ENCODE measurements around the gene IL22. TPM values are rescaled to one million over a fixed set of nuclear protein-coding genes. Genes with fewer than 3 reads are reported as not detected.

Gene IL22
- total and polyA plus RNA-seq, 4 donors: not detected

DNA sequence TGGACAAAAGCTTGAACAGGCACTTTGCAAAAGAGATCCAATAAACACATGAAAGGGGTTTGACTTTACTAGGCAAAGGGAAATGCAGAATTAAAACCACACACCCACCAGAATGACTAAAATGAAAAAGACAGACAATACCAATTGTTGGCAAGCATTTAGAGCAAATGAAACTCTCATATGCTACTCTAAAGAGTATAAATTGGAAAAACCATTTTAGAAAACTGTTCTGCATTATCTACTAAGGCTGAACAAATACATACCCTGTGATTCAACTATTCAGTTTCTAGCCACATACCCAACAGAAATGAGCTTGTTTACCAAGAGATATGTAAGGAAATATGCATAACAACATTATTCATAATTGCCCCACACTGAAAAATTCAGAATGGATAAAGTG, 8.5 kb upstream of the IL22 start:
- H3K9me3 ChIP-seq (ENCODE audit: control insufficient read depth in 4 of 4, low read length in 3 of 4): no peaks in the 10 kb centered on the region
- TF ChIP-seq, protein P1, sequence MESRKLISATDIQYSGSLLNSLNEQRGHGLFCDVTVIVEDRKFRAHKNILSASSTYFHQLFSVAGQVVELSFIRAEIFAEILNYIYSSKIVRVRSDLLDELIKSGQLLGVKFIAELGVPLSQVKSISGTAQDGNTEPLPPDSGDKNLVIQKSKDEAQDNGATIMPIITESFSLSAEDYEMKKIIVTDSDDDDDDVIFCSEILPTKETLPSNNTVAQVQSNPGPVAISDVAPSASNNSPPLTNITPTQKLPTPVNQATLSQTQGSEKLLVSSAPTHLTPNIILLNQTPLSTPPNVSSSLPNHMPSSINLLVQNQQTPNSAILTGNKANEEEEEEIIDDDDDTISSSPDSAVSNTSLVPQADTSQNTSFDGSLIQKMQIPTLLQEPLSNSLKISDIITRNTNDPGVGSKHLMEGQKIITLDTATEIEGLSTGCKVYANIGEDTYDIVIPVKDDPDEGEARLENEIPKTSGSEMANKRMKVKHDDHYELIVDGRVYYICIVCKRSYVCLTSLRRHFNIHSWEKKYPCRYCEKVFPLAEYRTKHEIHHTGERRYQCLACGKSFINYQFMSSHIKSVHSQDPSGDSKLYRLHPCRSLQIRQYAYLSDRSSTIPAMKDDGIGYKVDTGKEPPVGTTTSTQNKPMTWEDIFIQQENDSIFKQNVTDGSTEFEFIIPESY (IDR thresholded peaks at IDR 0.05): no peak
- TF ChIP-seq RAD21 (IDR thresholded peaks at IDR 0.05) (no peak), RXRA (IDR thresholded peaks at IDR 0.05) (no peak), YY1 (IDR thresholded peaks at IDR 0.05) (no peak), SP1 (IDR thresholded peaks at IDR 0.05) (no peak), HNF4G (IDR thresholded peaks at IDR 0.05) (no peak), TAF1 (conservative IDR thresholded peaks at IDR 0.05) (no peak), EGR1 (IDR thresholded peaks at IDR 0.05; ENCODE audit: low read depth in 2 of 2) (no peak), JUND (IDR thresholded peaks at IDR 0.05) (no peak)
- TF ChIP-seq, protein P2, sequence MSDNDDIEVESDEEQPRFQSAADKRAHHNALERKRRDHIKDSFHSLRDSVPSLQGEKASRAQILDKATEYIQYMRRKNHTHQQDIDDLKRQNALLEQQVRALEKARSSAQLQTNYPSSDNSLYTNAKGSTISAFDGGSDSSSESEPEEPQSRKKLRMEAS (IDR thresholded peaks at IDR 0.05): no peak
- H3K4me3 ChIP-seq (ENCODE audit: low read depth in 1 of 3, low read length in 3 of 3): no peak overlapping the region
- H3K36me3 ChIP-seq (ENCODE audit: control insufficient read depth in 4 of 4, insufficient read depth in 3 of 4, low read depth in 1 of 4, low read length in 3 of 4): no peaks in the 10 kb centered on the region
- no peak overlapping the region for H3K27ac ChIP-seq (ENCODE audit: low read depth in 1 of 2, low read length in 2 of 2)
- no peaks in the 10 kb centered on the region for H3K27me3 ChIP-seq (ENCODE audit: control insufficient read depth in 4 of 4, insufficient read depth in 4 of 4, low read length in 3 of 4)
- no peak for DNase-seq (ENCODE audit: low spot score)
- no peak overlapping the region for H3K9ac ChIP-seq (ENCODE audit: low read depth in 1 of 2, low read length in 2 of 2)
- H3K4me1 ChIP-seq (ENCODE audit: control insufficient read depth in 4 of 4, insufficient read depth in 4 of 4, low read length in 3 of 4): no peaks in the 10 kb centered on the region

DNA sequence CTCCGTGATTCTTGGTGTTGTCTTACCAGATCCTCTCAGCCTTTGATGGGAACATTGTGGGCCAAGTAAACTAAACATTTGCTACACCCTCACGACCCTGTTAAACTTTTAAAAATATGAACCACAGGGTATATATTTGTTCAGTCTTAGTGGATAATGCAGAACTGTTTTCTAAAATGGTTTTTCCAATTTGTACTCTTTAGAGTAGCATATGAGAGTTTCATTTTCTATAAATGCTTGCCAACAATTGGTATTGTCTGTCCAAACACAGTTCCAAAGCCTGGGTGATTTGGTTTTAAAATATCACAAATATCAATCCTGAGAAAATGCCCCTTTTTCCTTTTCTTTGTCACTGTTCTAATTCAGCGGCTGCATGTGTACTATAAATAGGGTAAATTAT, 6.7 kb upstream of the IL22 start:
- TF ChIP-seq TAF1 (conservative IDR thresholded peaks at IDR 0.05) (no peak), NR2F2 (IDR thresholded peaks at IDR 0.05) (no peak), FOXA1 (IDR thresholded peaks at IDR 0.05) (no peak), RXRA (IDR thresholded peaks at IDR 0.05) (no peak), SP1 (IDR thresholded peaks at IDR 0.05) (no peak), JUND (IDR thresholded peaks at IDR 0.05) (no peak), EGR1 (IDR thresholded peaks at IDR 0.05; ENCODE audit: low read depth in 2 of 2) (no peak), FOXA2 (IDR thresholded peaks at IDR 0.05) (no peak), GABPA (IDR thresholded peaks at IDR 0.05 in 1 of 2, conservative IDR thresholded peaks at IDR 0.05 in 1 of 2) (no peak)
- TF ChIP-seq, protein P3, sequence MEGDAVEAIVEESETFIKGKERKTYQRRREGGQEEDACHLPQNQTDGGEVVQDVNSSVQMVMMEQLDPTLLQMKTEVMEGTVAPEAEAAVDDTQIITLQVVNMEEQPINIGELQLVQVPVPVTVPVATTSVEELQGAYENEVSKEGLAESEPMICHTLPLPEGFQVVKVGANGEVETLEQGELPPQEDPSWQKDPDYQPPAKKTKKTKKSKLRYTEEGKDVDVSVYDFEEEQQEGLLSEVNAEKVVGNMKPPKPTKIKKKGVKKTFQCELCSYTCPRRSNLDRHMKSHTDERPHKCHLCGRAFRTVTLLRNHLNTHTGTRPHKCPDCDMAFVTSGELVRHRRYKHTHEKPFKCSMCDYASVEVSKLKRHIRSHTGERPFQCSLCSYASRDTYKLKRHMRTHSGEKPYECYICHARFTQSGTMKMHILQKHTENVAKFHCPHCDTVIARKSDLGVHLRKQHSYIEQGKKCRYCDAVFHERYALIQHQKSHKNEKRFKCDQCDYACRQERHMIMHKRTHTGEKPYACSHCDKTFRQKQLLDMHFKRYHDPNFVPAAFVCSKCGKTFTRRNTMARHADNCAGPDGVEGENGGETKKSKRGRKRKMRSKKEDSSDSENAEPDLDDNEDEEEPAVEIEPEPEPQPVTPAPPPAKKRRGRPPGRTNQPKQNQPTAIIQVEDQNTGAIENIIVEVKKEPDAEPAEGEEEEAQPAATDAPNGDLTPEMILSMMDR (IDR thresholded peaks at IDR 0.05; ENCODE audit: low read depth, low read length, missing input control): no peak
- TF ChIP-seq, protein P4, sequence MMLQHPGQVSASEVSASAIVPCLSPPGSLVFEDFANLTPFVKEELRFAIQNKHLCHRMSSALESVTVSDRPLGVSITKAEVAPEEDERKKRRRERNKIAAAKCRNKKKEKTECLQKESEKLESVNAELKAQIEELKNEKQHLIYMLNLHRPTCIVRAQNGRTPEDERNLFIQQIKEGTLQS (IDR thresholded peaks at IDR 0.05): no peak
- TF ChIP-seq, protein P2 (IDR thresholded peaks at IDR 0.05): no peak
- 76% methylated on average over 3 of the region's 3 CpGs for WGBS
- H3K27ac ChIP-seq (ENCODE audit: low read depth in 1 of 2, low read length in 2 of 2): no peak overlapping the region
- no peaks in the 10 kb centered on the region for H3K4me1 ChIP-seq (ENCODE audit: control insufficient read depth in 4 of 4, insufficient read depth in 4 of 4, low read length in 3 of 4)
- H3K9me3 ChIP-seq (ENCODE audit: control insufficient read depth in 4 of 4, low read length in 3 of 4): no peaks in the 10 kb centered on the region
- no peak overlapping the region for H3K9ac ChIP-seq (ENCODE audit: low read depth in 1 of 2, low read length in 2 of 2)
- no peak for DNase-seq (ENCODE audit: low spot score)
- H3K4me3 ChIP-seq (ENCODE audit: low read depth in 1 of 3, low read length in 3 of 3): no peak overlapping the region
- H3K36me3 ChIP-seq (ENCODE audit: control insufficient read depth in 4 of 4, insufficient read depth in 3 of 4, low read depth in 1 of 4, low read length in 3 of 4): no peaks in the 10 kb centered on the region
- H3K27me3 ChIP-seq (ENCODE audit: control insufficient read depth in 4 of 4, insufficient read depth in 4 of 4, low read length in 3 of 4): no peaks in the 10 kb centered on the region
